NB4 (cell line): Measurements from ENCODE around the gene AFTPH.

ENCODE experiments used
- DNase-seq: peaks from one replicate; pipeline ENCODE4 v3.0.0; 2010; ENCODE audit warnings: low read depth
- H3K4me3 ChIP-seq: one replicate; pipeline ENCODE4 v1.5.1; 2011; ENCODE audit warnings: mild to moderate bottlenecking, low read depth, low read length, moderate library complexity
- MYC ChIP-seq: IDR thresholded peaks from 2 replicates; pipeline ENCODE4 v1.6.1; 2011; ENCODE audit warnings: low read depth, low read length
- POLR2A ChIP-seq: IDR thresholded peaks from 2 replicates; pipeline ENCODE4 v1.6.1; 2011; ENCODE audit warnings: mild to moderate bottlenecking; ENCODE audit not compliant: insufficient read length; ENCODE audit errors: extremely low read depth
- TF ChIP-seq, protein P1 (sequence below): IDR thresholded peaks from one replicate; pipeline ENCODE4 v1.5.1; 2012; ENCODE audit warnings: low read depth, low read length
- TF ChIP-seq, protein P2 (sequence below): IDR thresholded peaks from 2 replicates; pipeline ENCODE4 v1.6.1; 2011; ENCODE audit warnings: low read depth, low read length

AFTPH gene

DNA sequence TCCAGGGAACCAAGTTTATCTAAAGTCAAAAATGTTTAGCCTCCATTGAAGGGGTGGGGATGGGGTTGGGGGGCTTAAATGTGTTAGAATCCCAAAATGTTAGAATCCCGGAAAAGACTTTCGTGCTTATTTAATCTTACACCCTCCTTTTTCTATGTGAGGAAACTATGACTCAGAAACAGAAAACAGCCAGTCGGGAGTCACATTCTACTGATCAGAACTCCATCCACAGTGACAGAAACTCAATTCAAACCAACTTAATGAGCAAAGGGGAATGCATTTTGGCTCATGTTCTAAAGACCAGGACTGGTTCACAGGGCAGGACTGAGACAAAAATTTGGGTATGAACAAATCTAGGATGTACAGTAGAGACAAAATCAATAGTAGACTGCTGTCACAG, 31.9 kb upstream of the AFTPH start:
- TF ChIP-seq, protein P1, sequence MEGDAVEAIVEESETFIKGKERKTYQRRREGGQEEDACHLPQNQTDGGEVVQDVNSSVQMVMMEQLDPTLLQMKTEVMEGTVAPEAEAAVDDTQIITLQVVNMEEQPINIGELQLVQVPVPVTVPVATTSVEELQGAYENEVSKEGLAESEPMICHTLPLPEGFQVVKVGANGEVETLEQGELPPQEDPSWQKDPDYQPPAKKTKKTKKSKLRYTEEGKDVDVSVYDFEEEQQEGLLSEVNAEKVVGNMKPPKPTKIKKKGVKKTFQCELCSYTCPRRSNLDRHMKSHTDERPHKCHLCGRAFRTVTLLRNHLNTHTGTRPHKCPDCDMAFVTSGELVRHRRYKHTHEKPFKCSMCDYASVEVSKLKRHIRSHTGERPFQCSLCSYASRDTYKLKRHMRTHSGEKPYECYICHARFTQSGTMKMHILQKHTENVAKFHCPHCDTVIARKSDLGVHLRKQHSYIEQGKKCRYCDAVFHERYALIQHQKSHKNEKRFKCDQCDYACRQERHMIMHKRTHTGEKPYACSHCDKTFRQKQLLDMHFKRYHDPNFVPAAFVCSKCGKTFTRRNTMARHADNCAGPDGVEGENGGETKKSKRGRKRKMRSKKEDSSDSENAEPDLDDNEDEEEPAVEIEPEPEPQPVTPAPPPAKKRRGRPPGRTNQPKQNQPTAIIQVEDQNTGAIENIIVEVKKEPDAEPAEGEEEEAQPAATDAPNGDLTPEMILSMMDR: no peak
- TF ChIP-seq, protein P2, sequence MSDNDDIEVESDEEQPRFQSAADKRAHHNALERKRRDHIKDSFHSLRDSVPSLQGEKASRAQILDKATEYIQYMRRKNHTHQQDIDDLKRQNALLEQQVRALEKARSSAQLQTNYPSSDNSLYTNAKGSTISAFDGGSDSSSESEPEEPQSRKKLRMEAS: no peak
- no peak for TF ChIP-seq MYC
- no peak for TF ChIP-seq POLR2A
- no peak for DNase-seq
- H3K4me3 ChIP-seq: no peak overlapping the region

DNA sequence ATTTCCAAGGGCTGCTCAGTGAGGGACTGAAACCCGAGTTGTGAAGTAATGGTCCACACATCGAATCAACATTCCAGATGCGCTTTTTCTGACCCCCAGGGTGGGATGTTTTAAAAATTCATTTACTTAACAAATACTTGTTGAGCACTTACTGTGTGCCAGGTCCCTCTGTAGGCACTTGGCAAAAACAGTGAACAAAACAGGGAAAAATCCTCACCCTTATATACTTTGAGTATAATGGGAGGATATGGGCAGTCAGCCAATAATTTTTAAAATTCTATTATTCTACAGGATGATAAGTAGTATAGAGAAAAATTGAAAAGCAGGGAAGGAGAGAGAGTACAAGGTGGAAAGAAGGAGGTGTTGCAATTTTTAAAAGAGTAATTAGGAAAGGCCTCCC, 31.3 kb upstream of the AFTPH start:
- TF ChIP-seq, protein P1: no peak
- TF ChIP-seq, protein P2: no peak
- TF ChIP-seq POLR2A (no peak), MYC (no peak)
- no peak overlapping the region for H3K4me3 ChIP-seq
- DNase-seq: no peak

DNA sequence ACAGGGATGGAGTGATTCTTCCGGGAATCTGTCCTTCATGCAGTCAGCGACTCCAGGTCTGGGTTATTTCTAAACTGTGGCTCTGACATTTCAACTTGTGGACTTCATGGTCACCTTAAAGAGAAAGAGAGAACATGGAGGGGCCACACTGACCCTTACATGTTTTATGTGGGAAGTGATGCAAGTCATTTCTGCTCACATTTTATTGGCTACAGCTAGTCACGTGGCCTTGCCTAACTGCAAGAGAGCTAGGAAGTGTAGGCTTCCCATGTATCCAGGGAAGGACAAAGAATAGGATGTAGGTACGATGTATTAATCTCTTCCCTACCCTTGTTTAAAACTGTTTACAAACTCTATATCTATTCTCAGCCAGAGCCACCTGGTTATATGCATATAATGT, 30.3 kb upstream of the AFTPH start:
- DNase-seq: no peak
- H3K4me3 ChIP-seq: no peak overlapping the region
- TF ChIP-seq MYC (no peak), POLR2A (no peak)
- TF ChIP-seq, protein P2: no peak
- TF ChIP-seq, protein P1: no peak

DNA sequence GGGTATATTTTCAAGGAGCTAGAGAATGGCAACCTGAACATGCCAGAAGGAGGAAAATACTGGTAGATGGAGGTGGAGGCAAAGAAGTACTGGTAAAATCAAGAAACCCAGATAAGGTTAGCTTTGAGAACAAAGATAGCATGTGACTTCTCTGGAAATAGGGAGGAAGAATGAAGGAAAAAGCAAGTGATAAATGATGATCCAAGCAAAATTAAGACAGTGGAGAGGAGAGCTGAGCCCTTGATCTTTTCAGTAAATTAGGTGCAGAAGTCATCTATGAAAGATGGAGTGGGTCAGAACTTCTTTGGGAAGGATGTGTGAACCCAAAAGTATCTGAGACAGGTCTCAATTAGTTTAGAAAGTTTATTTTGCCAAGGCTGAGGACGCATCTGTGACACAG, 25.7 kb upstream of the AFTPH start:
- no peak overlapping the region for H3K4me3 ChIP-seq
- no peak for DNase-seq

DNA sequence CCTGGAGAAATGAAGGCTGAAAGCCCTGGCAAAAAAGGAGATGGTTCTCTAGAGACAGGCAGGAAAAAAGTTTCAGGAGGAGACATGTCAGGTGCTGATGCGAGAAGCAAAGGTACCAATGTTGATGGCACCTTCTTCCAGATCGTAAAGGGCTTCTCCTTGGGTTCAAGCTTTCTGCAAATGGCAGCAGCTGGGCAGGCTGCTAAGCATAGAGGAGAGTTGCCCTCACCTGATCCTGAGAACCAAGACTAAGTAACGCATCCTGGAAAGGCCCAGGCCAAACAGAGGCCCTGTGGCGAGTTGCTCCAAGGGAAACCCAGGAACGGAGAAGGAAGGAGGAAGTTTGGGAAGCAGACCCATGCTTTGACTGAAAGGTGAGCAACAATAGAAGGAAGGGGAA, 23.6 kb upstream of the AFTPH start:
- TF ChIP-seq MYC (no peak), POLR2A (no peak)
- TF ChIP-seq, protein P2: no peak
- TF ChIP-seq, protein P1: no peak
- H3K4me3 ChIP-seq: no peak overlapping the region
- DNase-seq: no peak

More for the DNA sequence above, 25.7 kb upstream of the AFTPH start:
- TF ChIP-seq, protein P2: no peak

DNA sequence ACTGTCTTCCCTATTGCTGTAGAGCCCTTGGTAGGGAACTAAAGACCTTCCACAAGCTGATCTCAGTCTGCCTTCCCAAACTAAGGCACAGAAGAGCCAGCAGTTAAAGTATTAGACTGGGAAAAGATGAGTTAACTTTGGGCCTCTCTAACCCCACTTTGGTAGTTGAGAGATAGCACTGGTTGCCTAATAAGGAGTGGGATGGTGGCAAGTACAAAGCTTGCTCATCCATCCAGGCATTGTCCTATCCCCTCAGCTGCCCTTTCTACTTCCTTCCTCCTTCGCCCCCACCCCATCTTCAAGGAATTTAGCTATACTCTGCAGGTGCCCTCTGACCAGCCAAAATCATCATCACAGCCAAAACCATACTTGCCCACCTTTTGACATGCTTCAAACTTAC, 22.2 kb upstream of the AFTPH start:
- H3K4me3 ChIP-seq: no peak overlapping the region
- no peak for DNase-seq
- TF ChIP-seq, protein P1: no peak
- TF ChIP-seq MYC (no peak), POLR2A (no peak)
- TF ChIP-seq, protein P2: no peak
